ENCODE results near the gene CPT1A.
"Not testable (repeated sequence)": the region's sequence is repeated elsewhere in the genome, so short reads cannot be mapped to it uniquely, and the experiment has no call there.

Gene CPT1A

GRCh38 chr11:68841718-68842426 is at the start of gene CPT1A:
Gene CPT1A, minus strand, starts transcription at chr11:68841916. Its CDS starts 26,442 bp downstream, at chr11:68815474.
- DNase-seq: peak; percentile 85

GRCh38 chr11:68890490-68891231 is 48.9 kb upstream of the CPT1A start:
- DNase-seq: no peak

GRCh38 chr11:68889948-68890446 is 48.3 kb upstream of the CPT1A start:
- no peak for DNase-seq

GRCh38 chr11:68884827-68885226 is 43.1 kb upstream of the CPT1A start:
- DNase-seq: not testable (repeated sequence)

- DNase-seq: no peak
Measured at GRCh38 chr11:68882391-68882790, 40.7 kb upstream of the CPT1A start.

DNA sequence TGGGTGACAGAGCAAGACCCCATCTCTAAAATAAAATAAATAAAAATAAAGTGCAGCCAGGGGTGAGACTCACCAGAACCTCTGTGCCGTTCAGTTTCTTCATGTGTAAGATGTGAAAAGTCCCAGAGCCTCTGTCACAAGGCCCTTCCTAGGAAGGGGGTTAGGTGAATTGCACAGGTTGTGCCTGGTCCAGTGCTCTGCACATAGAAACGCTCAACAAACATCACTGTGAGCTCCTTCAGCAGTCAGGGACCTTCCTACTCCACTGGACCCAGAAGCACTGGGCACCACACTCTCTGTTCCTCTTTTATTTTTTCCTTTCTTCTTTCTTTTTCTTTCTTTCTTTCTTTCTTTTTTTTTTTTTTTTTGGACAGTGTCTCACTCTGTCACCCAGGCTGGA is 39.6 kb upstream of the CPT1A start:
- no peak for DNase-seq

GRCh38 chr11:68880851-68881250 is 39.1 kb upstream of the CPT1A start:
- DNase-seq: no peak

- DNase-seq: no peak
Measured at GRCh38 chr11:68878022-68878421, 36.3 kb upstream of the CPT1A start.

DNA sequence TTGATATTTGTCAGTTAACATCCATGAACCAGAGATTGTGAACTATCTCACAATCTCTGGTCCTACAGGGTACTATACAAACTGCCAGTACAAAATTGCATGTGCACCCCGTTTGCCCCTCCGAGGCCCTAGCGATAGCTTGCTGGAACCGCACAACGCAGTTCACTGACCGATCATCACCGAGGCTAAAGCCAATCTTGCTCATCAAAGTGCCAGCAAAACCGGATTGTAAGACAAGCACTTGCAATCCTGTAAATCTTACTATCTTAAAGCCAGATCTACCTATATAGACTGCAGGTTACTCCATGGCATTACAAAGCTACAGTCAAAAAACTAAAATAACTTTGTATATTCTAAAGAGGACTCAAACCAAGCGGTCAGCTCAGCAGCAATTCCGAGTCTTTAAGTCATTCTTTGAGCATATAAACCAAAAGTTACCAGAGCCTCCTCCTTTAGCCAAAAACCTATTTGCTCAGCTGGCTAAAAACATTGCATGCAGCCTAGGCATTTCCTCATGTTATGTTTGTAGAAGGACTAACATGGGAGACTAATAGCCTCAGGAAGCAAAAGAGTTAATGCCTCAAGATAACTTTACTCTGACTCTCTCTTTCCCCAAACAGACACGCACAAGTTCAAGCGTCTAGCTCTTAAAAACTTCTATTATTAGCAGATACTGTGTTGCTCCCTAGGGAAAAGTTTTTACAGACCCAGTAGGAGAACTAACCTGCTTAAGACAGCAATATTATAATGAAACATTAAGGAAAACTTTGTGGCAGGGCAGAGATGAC is 30.7 kb upstream of the CPT1A start:
- DNase-seq: no peak

DNA sequence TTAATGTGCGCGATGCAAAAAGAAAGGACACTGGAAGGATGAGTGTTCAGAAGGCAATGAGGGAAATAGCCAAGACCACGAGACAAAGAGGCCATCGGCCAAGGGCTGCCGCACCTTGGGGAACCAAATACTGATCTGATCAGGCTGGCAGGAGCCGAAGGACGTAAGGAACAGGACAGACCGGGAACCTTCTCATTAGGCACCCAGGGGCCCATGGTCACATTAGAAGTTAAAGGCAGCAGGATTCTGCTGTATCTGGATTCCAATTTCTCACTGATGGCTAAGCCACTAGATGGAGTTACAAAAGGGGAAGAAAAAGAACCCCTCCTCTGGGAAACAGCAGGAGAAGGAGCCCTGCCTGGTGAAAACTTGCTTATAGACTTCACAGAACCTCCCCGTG is 28.8 kb upstream of the CPT1A start:
- no peak for DNase-seq

DNA sequence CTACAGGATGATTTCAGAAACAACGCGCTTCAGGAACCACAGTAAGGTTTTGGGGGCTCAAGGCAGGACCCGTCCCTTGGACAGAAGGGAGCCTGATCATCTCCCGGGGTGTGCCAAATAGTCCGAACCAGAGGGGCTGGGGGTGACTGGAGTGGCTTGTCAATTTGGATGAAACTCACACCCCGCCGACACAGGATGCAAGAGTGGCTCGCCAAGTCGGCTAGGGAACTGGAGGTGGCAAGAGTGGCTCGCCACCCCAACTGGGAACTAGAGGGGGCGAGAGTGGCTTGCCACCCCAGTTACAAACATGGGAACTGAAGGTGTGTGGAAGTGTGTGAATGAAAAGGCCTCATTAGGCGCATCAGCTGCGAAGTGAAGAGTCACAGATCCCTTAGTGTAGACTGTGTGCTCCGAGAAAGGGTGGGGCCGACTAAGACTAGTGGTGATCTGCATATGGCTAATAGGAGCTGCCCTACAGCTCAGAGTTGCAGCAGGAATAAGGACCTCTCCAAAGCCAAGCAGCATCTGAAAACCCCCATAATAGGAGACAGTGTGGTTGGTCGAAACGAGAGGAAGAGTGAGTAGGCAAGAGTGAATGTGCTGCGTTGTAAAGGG is 26.6 kb upstream of the CPT1A start:
- no peak for DNase-seq

DNA sequence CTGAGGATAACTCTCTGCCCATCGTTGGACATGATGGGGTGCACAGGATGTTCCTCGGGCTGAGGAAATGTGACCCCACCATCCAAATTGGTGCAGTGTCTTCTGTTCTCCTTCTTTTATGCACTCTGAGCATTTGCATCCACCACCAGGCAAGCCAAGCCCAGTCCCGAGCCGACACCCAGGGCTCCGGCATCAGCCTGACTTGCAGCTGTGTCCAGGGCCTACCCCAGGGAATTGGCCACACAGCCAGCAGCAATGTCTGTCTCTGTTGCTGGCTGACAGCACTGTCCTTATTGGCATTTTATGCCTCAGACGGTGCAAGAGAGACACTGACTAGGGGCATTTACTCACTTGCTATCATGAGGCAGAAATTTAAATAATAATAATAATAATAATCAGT is 25.4 kb upstream of the CPT1A start:
- DNase-seq: no peak

DNA sequence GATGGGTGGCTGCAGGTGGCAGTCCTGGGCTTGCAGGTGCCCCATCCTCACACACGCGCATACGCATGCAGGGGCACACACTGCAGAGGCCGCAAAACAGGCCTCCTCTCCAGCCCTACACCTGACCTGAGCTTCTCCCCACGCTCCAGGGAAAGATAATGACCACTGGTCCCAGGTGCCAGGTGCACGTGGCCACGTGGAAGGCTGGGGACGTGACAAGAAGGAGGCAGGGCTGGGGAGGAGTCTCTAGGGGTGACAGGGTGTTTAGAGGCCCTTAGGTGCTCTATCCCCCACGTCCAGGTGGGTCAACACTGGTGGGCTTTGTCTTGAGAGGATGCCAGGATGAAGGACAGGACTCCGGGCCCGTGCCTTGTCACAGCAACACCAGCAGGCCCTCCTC is 23.5 kb upstream of the CPT1A start:
- no peak for DNase-seq

GRCh38 chr11:68863553-68864265 is 22.0 kb upstream of the CPT1A start:
- DNase-seq: no peak

DNA sequence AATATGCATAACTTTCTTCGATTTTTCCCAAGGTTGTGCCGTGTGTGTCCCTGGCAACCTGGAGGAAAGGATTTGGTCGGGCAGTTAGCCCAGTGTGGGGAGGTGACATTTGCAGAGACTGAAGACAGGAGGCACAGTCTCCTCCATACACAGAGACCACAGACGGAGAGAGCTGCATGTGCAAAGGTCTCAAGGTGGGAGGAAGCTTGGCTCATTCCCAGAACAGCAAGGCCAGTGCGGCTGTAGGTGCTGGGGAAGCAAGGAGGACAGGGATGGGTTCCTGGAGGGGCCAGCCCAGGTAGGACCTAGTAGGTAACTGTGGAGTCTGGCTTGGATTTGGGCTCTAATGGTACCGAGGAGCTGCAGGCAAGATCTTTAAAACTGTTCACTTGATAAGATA is 20.7 kb upstream of the CPT1A start:
- DNase-seq: no peak

DNA sequence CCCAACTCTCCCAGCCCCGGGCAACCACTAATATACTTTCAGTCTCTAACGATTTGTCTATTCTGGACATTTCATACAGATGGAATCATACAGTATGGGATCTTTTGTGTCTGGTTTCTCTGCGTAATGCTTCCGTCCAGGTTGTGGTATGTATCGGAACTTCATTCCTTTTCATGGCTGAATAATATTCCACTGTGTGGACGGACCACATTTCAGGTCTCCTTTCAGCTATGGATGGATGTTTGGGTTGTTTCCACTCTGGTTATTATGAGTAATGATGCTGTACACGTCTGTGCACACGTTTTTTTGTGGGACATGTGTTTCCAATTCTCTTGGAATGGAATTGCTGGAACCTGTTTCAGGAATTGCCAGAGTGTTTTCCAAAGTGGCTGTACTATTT is 17.4 kb upstream of the CPT1A start:
- no peak for DNase-seq

GRCh38 chr11:68857037-68857586 is 15.4 kb upstream of the CPT1A start:
- no peak for DNase-seq

GRCh38 chr11:68856425-68857030 is 14.8 kb upstream of the CPT1A start:
- not testable (repeated sequence) for DNase-seq

GRCh38 chr11:68855205-68855981 is 13.7 kb upstream of the CPT1A start:
- DNase-seq: peak; percentile 67

DNA sequence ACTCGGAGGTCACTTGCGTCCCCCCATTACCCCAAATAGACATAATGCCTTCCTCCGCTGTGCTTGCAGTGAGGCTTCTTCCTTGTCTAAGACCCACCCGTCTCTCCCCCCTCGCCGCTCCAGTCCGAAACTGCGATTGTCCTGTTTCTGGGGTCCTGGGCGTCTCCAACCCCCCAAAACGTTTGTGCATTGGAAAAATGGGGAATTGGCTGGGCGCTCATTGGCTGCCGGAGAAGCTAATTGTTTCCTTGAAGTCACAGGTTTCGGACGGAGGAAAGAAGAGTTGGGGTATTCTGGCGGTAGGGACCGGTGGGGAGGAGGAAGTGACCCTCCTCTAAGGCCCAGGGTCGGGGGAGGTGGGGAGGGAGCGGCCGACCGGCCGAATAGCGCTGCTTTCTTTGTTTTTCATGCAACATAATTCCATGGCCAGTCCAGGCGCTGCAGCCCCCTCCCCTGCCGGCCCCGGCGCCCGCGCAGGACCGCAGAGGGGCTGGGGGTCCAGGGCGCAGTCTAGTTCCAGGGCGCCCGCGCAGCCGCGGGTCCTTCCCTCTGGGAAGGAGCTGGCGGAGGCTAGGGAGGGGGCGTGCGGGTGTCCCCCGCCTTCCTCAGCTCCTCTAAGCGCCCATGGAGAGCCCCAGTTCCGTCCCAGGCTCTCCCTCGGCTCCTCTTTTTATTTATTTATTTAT is 12.7 kb upstream of the CPT1A start:
- no peak for DNase-seq

Data from activated CD8-positive, alpha-beta memory T cell treated with anti-CD3 and anti-CD28 coated beads for 24 hours (primary cell).